Lung (tissue), 12 donors: ENCODE results near the gene SLC16A14. TPM values are rescaled to one million over a fixed set of nuclear protein-coding genes. Genes with fewer than 3 reads are reported as not detected.

Source experiments
- ATAC-seq: fragments of 200-7000 bp; cut with Tn5 transposase; one replicate; pipeline ENCODE4 v1.9.1; 2020; ENCODE audit warnings: moderate number of reproducible peaks; ENCODE audit not compliant: insufficient read depth, low FRiP score
- DNase-seq, 3 donors: peaks; one replicate each; pipeline ENCODE4 v3.0.0-alpha.2; 2013 to 2017
- H3K27ac ChIP-seq, 2 donors: one replicate each; pipeline ENCODE4 v1.5.1; 2013; ENCODE audit warnings: mild to moderate bottlenecking in 2 of 2, moderate library complexity in 2 of 2, control low read depth in 1 of 2, inconsistent platforms in 1 of 2, low read depth in 1 of 2, low read length in 1 of 2
- H3K27me3 ChIP-seq, 3 donors: one replicate each; pipeline ENCODE4 v1.5.1; 2013; ENCODE audit warnings: low read length in 2 of 3; ENCODE audit not compliant: control insufficient read depth in 3 of 3, insufficient read depth in 3 of 3
- H3K36me3 ChIP-seq, 4 donors: one replicate each; pipeline ENCODE4 v1.5.1; 2013; ENCODE audit warnings: low read length in 4 of 4, mild to moderate bottlenecking in 1 of 4, moderate library complexity in 1 of 4; ENCODE audit not compliant: control insufficient read depth in 4 of 4, insufficient read depth in 4 of 4
- H3K4me1 ChIP-seq, 5 donors: one replicate each; pipeline ENCODE4 v1.5.1; 2013; ENCODE audit warnings: low read length in 5 of 5, mild to moderate bottlenecking in 2 of 5, moderate library complexity in 1 of 5; ENCODE audit not compliant: control insufficient read depth in 5 of 5, insufficient read depth in 5 of 5
- H3K4me3 ChIP-seq: one replicate; pipeline ENCODE4 v1.5.1; 2013; ENCODE audit warnings: mild to moderate bottlenecking, control low read depth, moderate library complexity
- H3K9ac ChIP-seq, 2 donors: one replicate each; pipeline ENCODE4 v1.5.1; 2013; ENCODE audit warnings: low read length in 2 of 2, control low read depth in 1 of 2; ENCODE audit not compliant: insufficient read depth in 1 of 2
- H3K9me3 ChIP-seq, 4 donors: one replicate each; pipeline ENCODE4 v1.5.1; 2013; ENCODE audit warnings: low read length in 3 of 4, mild to moderate bottlenecking in 1 of 4, moderate library complexity in 1 of 4; ENCODE audit not compliant: control insufficient read depth in 4 of 4, insufficient read depth in 3 of 4
- WGBS, 2 donors: extraction: QIAGEN DNeasy Blood & Tissue Kit; methylation state at CpG; one replicate each; pipeline ENCODE4 v1.1.7; 2013; 5-methylcytosine and 5-hydroxymethylcytosine counted together
- polyA plus RNA-seq, 2 donors: library from polyadenylated mRNA; stranded (reverse); fragments of 200-250 nt; gene quantifications; one replicate each; pipeline ENCODE4 v1.2.1, GENCODE V29; 2013
- total RNA-seq, 2 donors: library from RNA; depleted of rRNA in 1 of 2; stranded (reverse); fragments of >200 nt in 1 of 2; gene quantifications; one replicate each; pipeline ENCODE4 v1.2.1, GENCODE V29; 2014 to 2021
- TF ChIP-seq, protein P1 (sequence below): IDR thresholded peaks from 2 replicates; pipeline ENCODE4 v1.5.1; 2012; ENCODE audit warnings: mild to moderate bottlenecking; ENCODE audit errors: control extremely low read depth, extremely low read depth
- donor health status: control.
- donor health status: control.
- donor health status: Bipolar disorder and iron deficiency.
- donor health status: healthy.
- donor health status: DM: yes; HTN: yes; CAD: no.

SLC16A14 gene
- total and polyA plus RNA-seq, 4 donors, result 0.85 to 8.2 (median 3.5) TPM

GRCh38 chr2:230008708-230009066 is 60.0 kb downstream of the SLC16A14 start:
- DNase-seq, result no peak
- Histone ChIP-seq H3K9me3 (no peaks in the 10 kb centered on the region), H3K36me3 (no peaks in the 10 kb centered on the region), H3K9ac (no peak overlapping the region), H3K4me1 (no peaks in the 10 kb centered on the region), H3K27ac (no peak overlapping the region), H3K4me3 (no peak overlapping the region), H3K27me3 (no peaks in the 10 kb centered on the region)
- no peak for ATAC-seq
- WGBS, 2 donors, result 79 to 85% methylated on average over 1 of the region's 1 CpG
- TF ChIP-seq, protein P1, sequence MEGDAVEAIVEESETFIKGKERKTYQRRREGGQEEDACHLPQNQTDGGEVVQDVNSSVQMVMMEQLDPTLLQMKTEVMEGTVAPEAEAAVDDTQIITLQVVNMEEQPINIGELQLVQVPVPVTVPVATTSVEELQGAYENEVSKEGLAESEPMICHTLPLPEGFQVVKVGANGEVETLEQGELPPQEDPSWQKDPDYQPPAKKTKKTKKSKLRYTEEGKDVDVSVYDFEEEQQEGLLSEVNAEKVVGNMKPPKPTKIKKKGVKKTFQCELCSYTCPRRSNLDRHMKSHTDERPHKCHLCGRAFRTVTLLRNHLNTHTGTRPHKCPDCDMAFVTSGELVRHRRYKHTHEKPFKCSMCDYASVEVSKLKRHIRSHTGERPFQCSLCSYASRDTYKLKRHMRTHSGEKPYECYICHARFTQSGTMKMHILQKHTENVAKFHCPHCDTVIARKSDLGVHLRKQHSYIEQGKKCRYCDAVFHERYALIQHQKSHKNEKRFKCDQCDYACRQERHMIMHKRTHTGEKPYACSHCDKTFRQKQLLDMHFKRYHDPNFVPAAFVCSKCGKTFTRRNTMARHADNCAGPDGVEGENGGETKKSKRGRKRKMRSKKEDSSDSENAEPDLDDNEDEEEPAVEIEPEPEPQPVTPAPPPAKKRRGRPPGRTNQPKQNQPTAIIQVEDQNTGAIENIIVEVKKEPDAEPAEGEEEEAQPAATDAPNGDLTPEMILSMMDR, result no peak

DNA sequence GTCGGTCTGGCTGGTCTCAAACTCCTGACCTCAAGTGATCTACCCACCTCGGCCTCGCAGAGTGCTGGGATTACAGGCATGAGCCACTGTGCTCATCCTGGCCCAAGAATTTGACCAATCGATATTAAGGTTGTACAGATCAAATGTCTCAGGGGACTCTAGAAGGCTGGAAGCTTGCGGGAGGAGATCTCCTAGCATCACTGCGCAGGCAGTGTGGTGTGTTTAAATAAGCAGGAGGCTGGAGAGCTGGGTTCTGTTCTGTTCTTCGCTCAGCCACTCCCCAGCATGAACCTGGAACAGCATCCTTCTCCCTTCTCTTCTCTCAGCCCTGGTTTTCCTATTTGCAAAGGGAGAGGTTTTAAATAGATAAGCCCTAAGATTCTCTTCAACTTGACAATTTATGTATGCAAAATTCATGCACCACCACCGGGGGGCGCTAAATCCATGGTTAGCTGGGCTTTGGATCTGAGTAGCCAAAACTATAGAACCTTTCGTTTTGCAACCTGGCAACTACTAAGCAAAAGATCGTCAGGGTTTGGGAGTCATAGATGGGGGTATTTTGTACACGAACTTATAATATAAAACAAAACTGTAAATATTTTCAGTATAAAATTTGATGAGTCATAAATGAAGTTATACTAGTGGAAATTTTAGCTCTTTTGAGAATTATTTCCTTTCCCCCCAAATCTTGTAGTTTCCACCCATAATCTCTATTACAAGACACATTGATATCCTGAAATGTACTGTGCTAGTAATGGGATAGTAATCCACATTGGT is 60.6 kb downstream of the SLC16A14 start:
- DNase-seq, result peak; percentile 67 to 77 (median 69)
- H3K36me3 ChIP-seq, result no peaks in the 10 kb centered on the region
- WGBS, 2 donors, result 52 to 56% methylated on average over 12 of the region's 12 CpGs
- H3K27ac ChIP-seq, result no peak overlapping the region
- TF ChIP-seq, protein P1, result peak; percentile 79
- no peak overlapping the region for H3K4me3 ChIP-seq
- H3K4me1 ChIP-seq, result no peaks in the 10 kb centered on the region
- no peak overlapping the region for H3K9ac ChIP-seq
- no peak for ATAC-seq
- H3K27me3 ChIP-seq, result no peaks in the 10 kb centered on the region
- no peaks in the 10 kb centered on the region for H3K9me3 ChIP-seq

- no peaks in the 10 kb centered on the region for H3K9me3 ChIP-seq
- H3K36me3 ChIP-seq, result peaks cover 0 to 1% (median 0%) of the 10 kb centered on the region in 4 donors
- TF ChIP-seq, protein P1, result no peak
- no peak for ATAC-seq
- H3K4me1 ChIP-seq, result no peaks in the 10 kb centered on the region
- DNase-seq, result no peak
- no peak overlapping the region for H3K4me3 ChIP-seq
- no peaks in the 10 kb centered on the region for H3K27me3 ChIP-seq
- WGBS, 2 donors, result 87 to 95% methylated on average over 6 of the region's 6 CpGs
- no peak overlapping the region for H3K27ac ChIP-seq
- no peak overlapping the region for H3K9ac ChIP-seq
Observed at GRCh38 chr2:230000118-230000841, 68.4 kb downstream of the SLC16A14 start.
